ENCODE results near the gene CAVIN2.

CAVIN2 gene

DNA sequence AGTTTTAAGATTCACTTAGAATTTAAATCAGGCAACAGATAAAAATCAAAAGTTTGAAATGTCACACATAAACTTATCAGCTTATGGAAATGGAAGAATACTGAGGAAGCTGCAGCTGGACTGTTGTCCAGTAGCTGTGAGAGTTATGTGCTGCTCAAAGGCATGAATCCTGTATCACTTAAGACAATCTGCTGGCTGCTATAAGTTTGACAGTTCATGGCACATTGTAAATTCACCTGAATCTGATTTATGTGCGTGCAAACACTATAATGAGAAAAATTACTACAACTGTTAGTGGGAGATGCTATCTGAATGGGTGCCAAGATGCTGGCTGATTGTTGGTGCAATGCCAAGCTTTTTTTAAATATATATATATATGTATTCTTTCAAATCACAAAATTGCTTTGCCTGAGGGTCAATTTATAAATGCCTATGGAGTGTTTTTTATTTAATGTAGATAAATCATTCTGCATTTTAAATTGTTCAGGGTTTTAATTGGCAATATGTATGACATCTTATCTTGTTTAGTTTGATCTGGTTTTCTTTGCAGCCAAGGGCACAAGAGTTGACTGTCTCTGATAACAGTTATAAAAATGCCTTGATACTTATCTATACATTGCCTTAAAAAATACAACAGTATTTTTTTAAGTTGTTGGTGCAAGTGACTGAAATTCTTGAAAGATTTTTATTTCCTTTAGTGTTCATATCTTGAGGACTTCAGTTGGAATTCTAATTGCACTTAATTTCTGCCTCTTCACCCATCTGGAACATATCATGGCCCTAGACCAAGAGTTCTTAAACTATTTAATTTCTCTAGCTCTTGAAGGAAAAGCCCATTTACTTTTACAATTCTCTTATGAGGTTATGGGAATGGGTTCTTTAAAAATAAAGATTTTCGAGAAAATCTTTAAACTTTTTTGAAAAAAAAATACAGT lies 48.7 kb downstream of the CAVIN2 start:
- no peak overlapping the region for H3K4me3 ChIP-seq (ENCODE audit: low read depth, low read length)
- DNase-seq (ENCODE audit: low read depth, low spot score), result no peak
- TF ChIP-seq, protein P1, sequence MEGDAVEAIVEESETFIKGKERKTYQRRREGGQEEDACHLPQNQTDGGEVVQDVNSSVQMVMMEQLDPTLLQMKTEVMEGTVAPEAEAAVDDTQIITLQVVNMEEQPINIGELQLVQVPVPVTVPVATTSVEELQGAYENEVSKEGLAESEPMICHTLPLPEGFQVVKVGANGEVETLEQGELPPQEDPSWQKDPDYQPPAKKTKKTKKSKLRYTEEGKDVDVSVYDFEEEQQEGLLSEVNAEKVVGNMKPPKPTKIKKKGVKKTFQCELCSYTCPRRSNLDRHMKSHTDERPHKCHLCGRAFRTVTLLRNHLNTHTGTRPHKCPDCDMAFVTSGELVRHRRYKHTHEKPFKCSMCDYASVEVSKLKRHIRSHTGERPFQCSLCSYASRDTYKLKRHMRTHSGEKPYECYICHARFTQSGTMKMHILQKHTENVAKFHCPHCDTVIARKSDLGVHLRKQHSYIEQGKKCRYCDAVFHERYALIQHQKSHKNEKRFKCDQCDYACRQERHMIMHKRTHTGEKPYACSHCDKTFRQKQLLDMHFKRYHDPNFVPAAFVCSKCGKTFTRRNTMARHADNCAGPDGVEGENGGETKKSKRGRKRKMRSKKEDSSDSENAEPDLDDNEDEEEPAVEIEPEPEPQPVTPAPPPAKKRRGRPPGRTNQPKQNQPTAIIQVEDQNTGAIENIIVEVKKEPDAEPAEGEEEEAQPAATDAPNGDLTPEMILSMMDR (IDR thresholded peaks at IDR 0.05; ENCODE audit: insufficient read depth, low read length, missing control alignments), result no peak
- ChIA-PET POLR2A (no interaction called here), CTCF (interaction anchor here (1.1 to 1.3 kb wide), 2 partner anchors 8 to 40 kb away, joined by 3 to 4 read pairs; no protein-coding TSS in a partner anchor)

- H3K4me3 ChIP-seq (ENCODE audit: low read depth, low read length), result no peak overlapping the region
- POLR2A ChIA-PET, result no interaction called here
- DNase-seq (ENCODE audit: low read depth, low spot score), result no peak
- TF ChIP-seq, protein P1 (IDR thresholded peaks at IDR 0.05; ENCODE audit: insufficient read depth, low read length, missing control alignments), result no peak
- CTCF ChIA-PET, result interaction anchor here (1.1 to 2.7 kb wide), 3 partner anchors 9 to 39 kb away, joined by 3 to 9 read pairs (median 4); no protein-coding TSS in a partner anchor
These were observed 49.4 kb downstream of the CAVIN2 start for GRCh38 chr2:191797500-191797899.

DNA sequence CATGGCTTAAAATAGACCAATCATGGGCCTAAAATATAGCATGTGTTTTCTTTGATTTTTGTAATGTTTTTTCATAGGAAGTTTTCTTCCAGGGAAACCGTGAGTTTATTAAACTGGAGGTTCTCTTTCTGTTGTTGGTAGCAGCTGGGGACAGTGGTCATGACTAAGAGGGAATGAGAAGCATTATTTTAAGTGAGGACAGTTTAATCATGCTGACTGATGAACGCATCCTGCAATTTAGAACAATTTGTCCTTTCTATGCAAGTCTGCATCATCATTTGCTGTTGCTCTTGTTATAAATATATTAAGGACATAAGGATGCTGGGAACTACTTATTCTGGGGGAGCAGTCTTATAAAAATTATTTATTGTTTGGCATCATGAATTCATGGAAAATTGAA lies 51.2 kb downstream of the CAVIN2 start:
- CTCF ChIA-PET, result interaction anchor here (2.0 to 2.7 kb wide), 3 partner anchors 17 to 367 kb away, joined by 5 to 9 read pairs (median 7); no protein-coding TSS in a partner anchor

DNA sequence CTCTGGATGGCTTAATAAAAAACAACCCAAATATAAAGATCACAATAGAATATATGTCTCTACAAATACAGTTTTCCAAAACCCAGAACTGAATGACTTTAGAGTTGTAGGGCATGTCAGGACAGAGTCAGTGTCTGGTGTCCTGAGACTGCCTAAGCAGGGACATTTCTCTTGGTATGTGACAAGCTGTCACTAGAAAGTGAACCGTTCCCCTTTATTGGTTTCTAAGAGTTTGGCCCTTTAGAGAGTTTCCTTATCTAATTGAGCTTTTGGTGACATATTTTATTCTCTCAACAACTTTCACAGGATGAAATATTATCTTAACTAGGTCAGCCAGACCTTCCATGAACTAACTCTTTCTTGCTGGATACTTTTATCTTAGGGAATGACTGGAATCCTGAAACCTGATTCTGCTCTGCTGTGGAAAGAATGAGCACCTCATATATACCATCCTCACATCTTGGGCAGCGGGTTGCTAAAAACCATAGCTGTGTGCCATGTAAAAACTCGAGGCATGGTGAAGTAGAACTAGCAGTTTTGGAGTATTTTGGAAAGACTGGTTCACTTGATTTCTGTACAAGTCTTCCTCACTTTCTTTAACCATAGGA lies 54.8 kb downstream of the CAVIN2 start:
- H3K4me3 ChIP-seq (ENCODE audit: low read depth, low read length), result no peak overlapping the region
- CTCF ChIA-PET, result no interaction called here
- TF ChIP-seq, protein P1 (IDR thresholded peaks at IDR 0.05; ENCODE audit: insufficient read depth, low read length, missing control alignments), result no peak
- POLR2A ChIA-PET, result no interaction called here
- DNase-seq (ENCODE audit: low read depth, low spot score), result no peak

More for the DNA sequence above, 51.2 kb downstream of the CAVIN2 start:
- POLR2A ChIA-PET, result no interaction called here
- H3K4me3 ChIP-seq (ENCODE audit: low read depth, low read length), result no peak overlapping the region
- no peak for DNase-seq (ENCODE audit: low read depth, low spot score)
- TF ChIP-seq, protein P1 (IDR thresholded peaks at IDR 0.05; ENCODE audit: insufficient read depth, low read length, missing control alignments), result no peak

GRCh38 chr2:191790737-191791136 lies 56.2 kb downstream of the CAVIN2 start:
- ChIA-PET CTCF (interaction anchor here (1.4 kb wide), 1 partner anchor 224 kb away, joined by 6 read pairs; no protein-coding TSS in a partner anchor), POLR2A (no interaction called here)
- TF ChIP-seq, protein P1 (IDR thresholded peaks at IDR 0.05; ENCODE audit: insufficient read depth, low read length, missing control alignments), result no peak
- no peak for DNase-seq (ENCODE audit: low read depth, low spot score)
- H3K4me3 ChIP-seq (ENCODE audit: low read depth, low read length), result no peak overlapping the region

DNA sequence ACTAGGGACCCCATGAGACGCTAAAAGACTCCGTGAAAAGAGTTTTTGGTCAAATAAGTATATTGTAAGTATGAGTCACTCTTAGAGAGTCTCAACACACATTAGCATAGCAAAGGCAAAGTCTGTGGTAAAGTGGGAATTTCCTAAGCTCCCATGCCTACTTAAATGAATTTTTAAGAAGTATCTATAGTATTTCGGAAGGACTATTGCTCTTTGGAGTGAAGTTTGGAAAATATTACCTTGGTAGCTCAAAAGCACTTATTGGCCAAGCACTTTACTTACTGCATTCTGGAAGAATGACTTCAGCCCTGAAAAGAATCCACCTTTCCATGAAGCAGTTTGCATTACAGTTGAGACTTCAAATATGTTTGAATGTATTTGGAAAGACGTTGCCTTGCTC lies 57.1 kb downstream of the CAVIN2 start:
- CTCF ChIA-PET, result interaction anchor here (1.4 kb wide), 1 partner anchor 223 kb away, joined by 6 read pairs; no protein-coding TSS in a partner anchor
- DNase-seq (ENCODE audit: low read depth, low spot score), result no peak

More for the DNA sequence above, 57.1 kb downstream of the CAVIN2 start:
- no peak overlapping the region for H3K4me3 ChIP-seq (ENCODE audit: low read depth, low read length)
- POLR2A ChIA-PET, result no interaction called here
- TF ChIP-seq, protein P1 (IDR thresholded peaks at IDR 0.05; ENCODE audit: insufficient read depth, low read length, missing control alignments), result no peak

Data from AG04449 (cell line).